Lower lobe of right lung (tissue), 2 donors: Measurements from ENCODE around the gene FGF14. TPM values are rescaled to one million over a fixed set of nuclear protein-coding genes. Genes with fewer than 3 reads are reported as not detected.

ENCODE experiments used
- ATAC-seq, 2 donors: fragments of 200-7000 bp; cut with Tn5 transposase; one replicate each; pipeline ENCODE4 v1.9.1; 2020 to 2022; ENCODE audit warnings: mild to moderate bottlenecking in 2 of 2, moderate library complexity in 2 of 2
- DNase-seq: peaks from one replicate; pipeline ENCODE4 v3.0.0-alpha.2; 2020
- H3K27ac ChIP-seq: fragments of 200-600 bp; one replicate; pipeline ENCODE4 v1.8.0; 2022
- H3K27me3 ChIP-seq: fragments of 200-600 bp; one replicate; pipeline ENCODE4 v1.8.0; 2022; ENCODE audit warnings: low read depth
- H3K36me3 ChIP-seq: fragments of 200-600 bp; one replicate; pipeline ENCODE4 v1.8.0; 2022; ENCODE audit warnings: mild to moderate bottlenecking
- H3K4me1 ChIP-seq: fragments of 200-600 bp; one replicate; pipeline ENCODE4 v1.8.0; 2022
- H3K4me3 ChIP-seq: fragments of 200-600 bp; one replicate; pipeline ENCODE4 v1.8.0; 2022; ENCODE audit warnings: mild to moderate bottlenecking
- H3K9me3 ChIP-seq: fragments of 200-600 bp; one replicate; pipeline ENCODE4 v1.8.0; 2022
- intact Hi-C: fragments of 100-400 bp; cut with DNase I; formaldehyde crosslinking; loops from one replicate; pipeline ENCODE4 v1.11.0; 2022
- total RNA-seq: library from RNA; stranded (reverse); fragmentation: NEBNext Ultra II Directional; extraction: Animal tissue kit (Norgen Biotek cat#: 25700); gene quantifications from one replicate; pipeline ENCODE4 v1.2.1, GENCODE V29; 2021
- TF ChIP-seq, protein P1 (sequence below): fragments of 200-600 bp; IDR thresholded peaks from one replicate; pipeline ENCODE4 v1.8.0; 2022; ENCODE audit warnings: antibody characterized with exemption, mild to moderate bottlenecking
- donor health status: DM: no; HTN: yes; CAD: no; lungs with severe emphysema.

FGF14 gene
- total RNA-seq, 1 donor from 2014 or later: 5.0 TPM

- TF ChIP-seq, protein P1, sequence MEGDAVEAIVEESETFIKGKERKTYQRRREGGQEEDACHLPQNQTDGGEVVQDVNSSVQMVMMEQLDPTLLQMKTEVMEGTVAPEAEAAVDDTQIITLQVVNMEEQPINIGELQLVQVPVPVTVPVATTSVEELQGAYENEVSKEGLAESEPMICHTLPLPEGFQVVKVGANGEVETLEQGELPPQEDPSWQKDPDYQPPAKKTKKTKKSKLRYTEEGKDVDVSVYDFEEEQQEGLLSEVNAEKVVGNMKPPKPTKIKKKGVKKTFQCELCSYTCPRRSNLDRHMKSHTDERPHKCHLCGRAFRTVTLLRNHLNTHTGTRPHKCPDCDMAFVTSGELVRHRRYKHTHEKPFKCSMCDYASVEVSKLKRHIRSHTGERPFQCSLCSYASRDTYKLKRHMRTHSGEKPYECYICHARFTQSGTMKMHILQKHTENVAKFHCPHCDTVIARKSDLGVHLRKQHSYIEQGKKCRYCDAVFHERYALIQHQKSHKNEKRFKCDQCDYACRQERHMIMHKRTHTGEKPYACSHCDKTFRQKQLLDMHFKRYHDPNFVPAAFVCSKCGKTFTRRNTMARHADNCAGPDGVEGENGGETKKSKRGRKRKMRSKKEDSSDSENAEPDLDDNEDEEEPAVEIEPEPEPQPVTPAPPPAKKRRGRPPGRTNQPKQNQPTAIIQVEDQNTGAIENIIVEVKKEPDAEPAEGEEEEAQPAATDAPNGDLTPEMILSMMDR: no peak
- ATAC-seq: no peak
- no peaks in the 10 kb centered on the region for H3K9me3 ChIP-seq
These were observed 584.0 kb downstream of the FGF14 start for GRCh38 chr13:101817898-101818297.

GRCh38 chr13:101811881-101812280 is 590.0 kb downstream of the FGF14 start:
- no peaks in the 10 kb centered on the region for H3K9me3 ChIP-seq
- no peaks in the 10 kb centered on the region for H3K4me1 ChIP-seq
- ATAC-seq (no peak), DNase-seq (no peak)
- no peak overlapping the region for H3K27ac ChIP-seq
- H3K4me3 ChIP-seq: no peak overlapping the region
- H3K36me3 ChIP-seq: no peaks in the 10 kb centered on the region
- H3K27me3 ChIP-seq: no peaks in the 10 kb centered on the region
- TF ChIP-seq, protein P1: no peak
- intact Hi-C loops: no loop called here

More at GRCh38 chr13:101817898-101818297, 584.0 kb downstream of the FGF14 start:
- Histone ChIP-seq H3K36me3 (no peaks in the 10 kb centered on the region), H3K4me1 (no peaks in the 10 kb centered on the region), H3K27me3 (no peaks in the 10 kb centered on the region), H3K4me3 (no peak overlapping the region), H3K27ac (no peak overlapping the region)
- no peak for DNase-seq
- intact Hi-C loops: no loop called here

DNA sequence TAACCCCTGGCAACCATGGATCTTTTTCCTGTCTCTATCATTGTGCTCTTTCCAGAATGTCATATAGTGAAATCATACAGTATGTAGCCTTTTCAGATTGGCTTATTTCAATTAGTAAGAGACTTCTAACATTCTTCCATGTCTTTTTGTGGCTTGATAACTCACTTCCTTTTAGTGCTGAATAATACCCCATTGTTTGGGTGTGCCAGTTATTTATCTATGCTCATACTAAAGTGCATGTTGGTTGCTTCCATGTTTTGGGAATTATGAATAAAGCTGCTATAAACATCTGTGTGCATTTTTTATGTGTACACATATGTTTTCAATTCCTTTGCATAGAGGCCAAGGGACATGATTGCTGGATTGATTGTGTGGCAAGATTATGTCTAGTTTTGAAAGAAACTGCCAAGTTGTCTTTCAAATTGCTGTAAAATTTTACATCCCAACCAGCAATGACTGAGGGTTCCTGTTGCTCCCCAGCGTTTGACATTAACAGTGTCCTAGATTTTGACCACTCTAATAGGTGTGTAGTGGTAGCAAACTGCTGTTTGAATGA is 590.5 kb downstream of the FGF14 start:
- TF ChIP-seq, protein P1: no peak
- no peaks in the 10 kb centered on the region for H3K36me3 ChIP-seq
- H3K9me3 ChIP-seq: no peaks in the 10 kb centered on the region
- intact Hi-C loops: no loop called here
- ATAC-seq (no peak), DNase-seq (no peak)
- H3K27me3 ChIP-seq: no peaks in the 10 kb centered on the region
- no peak overlapping the region for H3K27ac ChIP-seq
- no peak overlapping the region for H3K4me3 ChIP-seq
- no peaks in the 10 kb centered on the region for H3K4me1 ChIP-seq

DNA sequence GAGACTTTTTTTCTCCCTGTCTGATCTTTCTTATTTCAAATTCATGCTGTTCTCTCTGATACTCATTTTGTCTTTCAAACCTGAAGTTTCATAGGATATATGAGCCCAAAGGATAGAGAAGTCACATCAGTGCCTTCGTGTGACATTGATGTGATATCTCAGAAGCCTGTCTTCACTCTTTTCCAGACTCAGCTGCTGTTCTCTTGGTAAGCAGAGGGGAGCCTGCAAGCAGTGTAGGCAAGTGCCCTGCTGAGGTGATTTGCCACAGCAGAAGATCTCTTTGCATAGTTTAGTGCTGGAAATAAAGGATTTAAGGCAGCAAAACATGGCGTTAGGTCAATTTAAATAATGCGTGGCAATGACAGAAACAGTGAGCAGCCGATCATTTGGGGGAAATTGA is 602.7 kb downstream of the FGF14 start:
- TF ChIP-seq, protein P1: no peak
- no peak for DNase-seq
- no peaks in the 10 kb centered on the region for H3K4me1 ChIP-seq
- H3K9me3 ChIP-seq: no peaks in the 10 kb centered on the region
- no peak for ATAC-seq
- no peak overlapping the region for H3K4me3 ChIP-seq
- H3K27ac ChIP-seq: no peak overlapping the region
- no peaks in the 10 kb centered on the region for H3K27me3 ChIP-seq
- intact Hi-C loops: loop anchor here (10.0 kb wide), 1 partner anchor 1296 kb away; no protein-coding TSS in a partner anchor
- no peaks in the 10 kb centered on the region for H3K36me3 ChIP-seq

DNA sequence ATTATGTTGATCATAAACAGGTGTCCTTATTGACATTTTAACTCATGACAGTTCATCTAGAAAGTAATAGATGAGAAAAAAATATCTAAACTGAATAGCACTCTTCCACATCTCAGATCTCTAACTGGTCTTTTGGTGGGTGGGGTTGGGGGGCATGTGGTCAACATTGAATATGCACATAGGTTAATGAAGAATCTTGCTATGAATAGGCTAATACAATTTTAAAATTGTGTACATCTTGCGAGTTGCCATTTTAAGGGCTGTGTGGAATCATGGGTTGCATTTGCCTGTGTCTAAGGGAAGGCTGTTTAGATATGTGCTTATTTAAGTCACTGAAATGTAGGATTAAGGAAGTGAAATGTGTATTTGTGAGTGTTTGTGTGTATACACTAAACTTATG is 603.4 kb downstream of the FGF14 start:
- Histone ChIP-seq H3K9me3 (no peaks in the 10 kb centered on the region), H3K27ac (no peak overlapping the region), H3K4me3 (no peak overlapping the region), H3K36me3 (no peaks in the 10 kb centered on the region), H3K4me1 (no peaks in the 10 kb centered on the region), H3K27me3 (no peaks in the 10 kb centered on the region)
- no peak for ATAC-seq
- no peak for DNase-seq
- intact Hi-C loops: loop anchor here (10.0 kb wide), 1 partner anchor 1296 kb away; no protein-coding TSS in a partner anchor
- TF ChIP-seq, protein P1: no peak
